ENCODE data around the gene OTOG.

Gene OTOG

GRCh38 chr11:17585911-17586695 lies 39.0 kb downstream of the OTOG start:
- no peak for TF ChIP-seq SIN3A (IDR thresholded peaks at IDR 0.05; ENCODE audit: borderline replicate concordance, insufficient read depth, low read length)
- TF ChIP-seq FOXP2 (optimal IDR thresholded peaks at IDR 0.05; ENCODE audit: borderline replicate concordance, extremely low read depth, extremely low read length, insufficient read depth), result no peak
- no peak for TF ChIP-seq REST (IDR thresholded peaks at IDR 0.05; ENCODE audit: insufficient read depth in 1 of 2, low read depth in 2 of 2, low read length in 2 of 2)
- no peak for TF ChIP-seq TAF1 (IDR thresholded peaks at IDR 0.05; ENCODE audit: borderline replicate concordance, insufficient read depth, low read length)
- TF ChIP-seq POLR2AphosphoS5 (IDR thresholded peaks at IDR 0.05; ENCODE audit: low read depth, low read length), result no peak

GRCh38 chr11:17588166-17588565 lies 41.1 kb downstream of the OTOG start:
- TF ChIP-seq REST (IDR thresholded peaks at IDR 0.05; ENCODE audit: insufficient read depth in 1 of 2, low read depth in 2 of 2, low read length in 2 of 2), result no peak
- no peak for TF ChIP-seq TAF1 (IDR thresholded peaks at IDR 0.05; ENCODE audit: borderline replicate concordance, insufficient read depth, low read length)
- TF ChIP-seq POLR2AphosphoS5 (IDR thresholded peaks at IDR 0.05; ENCODE audit: low read depth, low read length), result no peak
- TF ChIP-seq SIN3A (IDR thresholded peaks at IDR 0.05; ENCODE audit: borderline replicate concordance, insufficient read depth, low read length), result no peak
- no peak for TF ChIP-seq FOXP2 (optimal IDR thresholded peaks at IDR 0.05; ENCODE audit: borderline replicate concordance, extremely low read depth, extremely low read length, insufficient read depth)

- no peak for TF ChIP-seq TAF1 (IDR thresholded peaks at IDR 0.05; ENCODE audit: borderline replicate concordance, insufficient read depth, low read length)
- TF ChIP-seq SIN3A (IDR thresholded peaks at IDR 0.05; ENCODE audit: borderline replicate concordance, insufficient read depth, low read length), result no peak
Measured at GRCh38 chr11:17588721-17589120, 41.7 kb downstream of the OTOG start.

GRCh38 chr11:17590463-17590862 lies 43.4 kb downstream of the OTOG start:
- TF ChIP-seq SIN3A (IDR thresholded peaks at IDR 0.05; ENCODE audit: borderline replicate concordance, insufficient read depth, low read length) (no peak), FOXP2 (optimal IDR thresholded peaks at IDR 0.05; ENCODE audit: borderline replicate concordance, extremely low read depth, extremely low read length, insufficient read depth) (no peak), REST (IDR thresholded peaks at IDR 0.05; ENCODE audit: insufficient read depth in 1 of 2, low read depth in 2 of 2, low read length in 2 of 2) (no peak), TAF1 (IDR thresholded peaks at IDR 0.05; ENCODE audit: borderline replicate concordance, insufficient read depth, low read length) (no peak), POLR2AphosphoS5 (IDR thresholded peaks at IDR 0.05; ENCODE audit: low read depth, low read length) (no peak)

- TF ChIP-seq FOXP2 (optimal IDR thresholded peaks at IDR 0.05; ENCODE audit: borderline replicate concordance, extremely low read depth, extremely low read length, insufficient read depth) (no peak), REST (IDR thresholded peaks at IDR 0.05; ENCODE audit: insufficient read depth in 1 of 2, low read depth in 2 of 2, low read length in 2 of 2) (no peak)
Measured at GRCh38 chr11:17591293-17591692, 44.2 kb downstream of the OTOG start.

Measured in PFSK-1 (cell line).